PC-9 (cell line): Measurements from ENCODE around the gene PAAF1. TPM values are rescaled to one million over a fixed set of nuclear protein-coding genes. Genes with fewer than 3 reads are reported as not detected.

Experiments used
- BruUV-seq: library from RNA; stranded (reverse); fragments of 400-500 nt; replicated peaks from 2 replicates; lab custom pipeline; 2021; lab: Mats Ljungman, UMichigan
- CTCF ChIA-PET: fragments of 300-600 bp; sonication (Branson Sonifier 250); formaldehyde crosslinking; loops from one replicate; lab custom pipeline; 2022; ENCODE audit warnings: antibody characterized with exemption; lab: Charles Lee
- POLR2A ChIA-PET: fragments of 300-600 bp; sonication (Branson Sonifier 250); formaldehyde crosslinking; loops from one replicate; lab custom pipeline; 2022; ENCODE audit warnings: antibody characterized with exemption; ENCODE audit not compliant: unreplicated experiment; lab: Charles Lee
- DNase-seq, 2 experiments: peaks; one replicate each; pipeline versions ENCODE4 v3.0.0 to v3.0.0-alpha.2; 2015 to 2022; ENCODE audit warnings: mixed read lengths in 1 of 2
- H2AFZ ChIP-seq: fragments of 200-600 bp; sonication (generic); 2 replicates; pipeline ENCODE4 v1.8.1; 2017; ENCODE audit warnings: antibody characterized with exemption
- H3F3A ChIP-seq: fragments of 200-600 bp; sonication (generic); 2 replicates; pipeline ENCODE4 v1.8.1; 2017; ENCODE audit warnings: antibody characterized with exemption, mild to moderate bottlenecking, low read depth; ENCODE audit not compliant: insufficient read depth
- H3K27ac ChIP-seq: fragments of 200-600 bp; sonication (generic); 2 replicates; pipeline ENCODE4 v1.6.1; 2016; ENCODE audit warnings: mixed run types
- H3K27me3 ChIP-seq: fragments of 200-600 bp; sonication (generic); 2 replicates; pipeline ENCODE4 v1.6.1; 2016; ENCODE audit warnings: low read depth, mixed run types; ENCODE audit not compliant: insufficient read depth
- H3K36me3 ChIP-seq: fragments of 200-600 bp; sonication (generic); 2 replicates; pipeline ENCODE4 v1.6.1; 2016; ENCODE audit warnings: low read depth, mixed run types
- H3K4me1 ChIP-seq: fragments of 200-600 bp; sonication (generic); replicated peaks from 2 replicates; pipeline ENCODE4 v1.6.1; 2016; ENCODE audit warnings: mixed run types; ENCODE audit not compliant: insufficient read depth
- H3K4me2 ChIP-seq: fragments of 200-600 bp; sonication (generic); 2 replicates; pipeline ENCODE4 v1.6.1; 2017; ENCODE audit warnings: mixed run types
- H3K4me3 ChIP-seq: fragments of 200-600 bp; sonication (generic); 2 replicates; pipeline ENCODE4 v1.6.1; 2016; ENCODE audit warnings: mixed run types
- H3K79me2 ChIP-seq: fragments of 200-600 bp; sonication (generic); 2 replicates; pipeline ENCODE4 v1.6.1; 2017; ENCODE audit warnings: low read depth, mixed run types
- H3K9me2 ChIP-seq: fragments of 200-600 bp; sonication (generic); 2 replicates; pipeline ENCODE4 v1.8.1; 2017; ENCODE audit warnings: mild to moderate bottlenecking; ENCODE audit not compliant: insufficient read depth
- H3K9me3 ChIP-seq: fragments of 200-600 bp; sonication (generic); 2 replicates; pipeline ENCODE4 v1.8.1; 2016; ENCODE audit warnings: low read depth; ENCODE audit not compliant: insufficient read depth
- H4K20me1 ChIP-seq: fragments of 200-600 bp; sonication (generic); 2 replicates; pipeline ENCODE4 v1.8.1; 2017; ENCODE audit not compliant: insufficient read depth
- CTCF ChIP-seq: fragments of 200-600 bp; sonication (generic); conservative IDR thresholded peaks from 2 replicates; pipeline ENCODE4 v1.6.1; 2017; ENCODE audit warnings: mixed run types, antibody characterized with exemption, mild to moderate bottlenecking, moderate library complexity
- EZH2 ChIP-seq: fragments of 200-600 bp; sonication (generic); IDR thresholded peaks from 2 replicates; pipeline ENCODE4 v1.8.0; 2017; ENCODE audit warnings: antibody characterized with exemption, low read depth
- intact Hi-C: fragments of 100-400 bp; cut with micrococcal nuclease; formaldehyde crosslinking; loops from one replicate; pipeline ENCODE4 v1.10.0; 2022; ENCODE audit not compliant: unreplicated experiment
- total RNA-seq: library from RNA; stranded (reverse); gene quantifications from 2 replicates; pipeline ENCODE4 v1.2.3, GENCODE V29; 2021

PAAF1 gene
- total RNA-seq, 1 experiment from 2014 or later, result 30.0 TPM

DNA sequence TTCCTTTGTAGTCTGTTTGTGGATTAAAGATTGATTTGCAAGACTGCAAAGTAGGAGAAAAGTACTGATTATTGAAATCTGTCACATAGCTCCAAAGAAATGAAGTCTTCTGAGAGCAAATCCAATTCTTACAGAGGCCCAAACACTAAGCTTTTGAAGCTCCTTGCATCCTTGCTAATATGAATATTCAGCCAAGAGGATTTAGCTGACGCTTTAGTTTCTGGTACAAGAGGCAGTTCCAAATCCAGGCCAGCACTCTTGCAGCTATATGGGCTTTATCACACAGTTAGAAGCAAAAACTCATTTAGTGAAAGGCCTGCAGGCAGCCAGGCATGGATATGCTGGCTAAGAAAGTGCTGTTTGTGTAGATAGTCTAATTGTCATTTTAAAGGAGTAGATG is 12.7 kb downstream of the PAAF1 start:
- TF ChIP-seq EZH2, result no peak
- no peak for TF ChIP-seq CTCF
- H3K79me2 ChIP-seq, result no peaks in the 10 kb centered on the region
- H4K20me1 ChIP-seq, result no peaks in the 10 kb centered on the region
- no peak overlapping the region for H2AFZ ChIP-seq
- H3K9me2 ChIP-seq, result no peaks in the 10 kb centered on the region
- peaks cover 10% of the 10 kb centered on the region; the same call in 1 of the 2 replicates for H3F3A ChIP-seq
- intact Hi-C loops, result no loop called here
- no peaks in the 10 kb centered on the region for H3K27me3 ChIP-seq
- H3K4me3 ChIP-seq, result no peak overlapping the region
- CTCF ChIA-PET, result interaction anchor here (0.6 kb wide), 1 partner anchor 531 kb away, joined by 3 read pairs; no protein-coding TSS in a partner anchor
- H3K4me1 ChIP-seq, result peaks cover 17% of the 10 kb centered on the region
- H3K36me3 ChIP-seq, result peaks cover under 1% of the 10 kb centered on the region
- POLR2A ChIA-PET, result no interaction called here
- DNase-seq, result no peak
- H3K9me3 ChIP-seq, result no peaks in the 10 kb centered on the region
- no peak overlapping the region for H3K27ac ChIP-seq
- H3K4me2 ChIP-seq, result no peak overlapping the region
- BruUV-seq, result no TSS peak

DNA sequence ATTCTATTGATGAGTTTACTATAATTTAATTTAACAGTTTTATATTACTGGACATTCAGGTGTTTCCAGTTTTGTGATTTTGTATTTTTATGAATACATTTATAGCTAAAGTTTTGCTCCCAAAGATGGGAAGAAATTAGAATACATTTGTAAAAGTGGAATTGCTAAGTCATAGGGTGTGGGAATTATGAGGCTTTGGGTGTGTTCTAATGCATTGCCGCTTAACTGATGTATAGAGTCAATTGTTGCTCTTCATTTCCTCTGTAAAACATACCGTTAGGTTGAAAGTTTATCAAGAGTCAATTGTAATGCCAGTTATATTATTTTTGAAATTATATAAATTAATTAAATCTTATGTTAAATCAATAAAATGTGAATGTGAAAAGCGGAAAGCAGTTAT is 16.2 kb downstream of the PAAF1 start:
- no TSS peak for BruUV-seq

GRCh38 chr11:73894725-73895335 is 18.0 kb downstream of the PAAF1 start:
- no peak for TF ChIP-seq CTCF
- TF ChIP-seq EZH2, result no peak
- Histone ChIP-seq H3K9me3 (no peaks in the 10 kb centered on the region), H3K9me2 (no peaks in the 10 kb centered on the region), H3F3A (no peaks in the 10 kb centered on the region), H3K4me3 (no peak overlapping the region), H3K36me3 (peaks cover 19% of the 10 kb centered on the region), H3K79me2 (no peaks in the 10 kb centered on the region), H2AFZ (no peak overlapping the region), H3K27me3 (no peaks in the 10 kb centered on the region), H3K4me1 (no peaks in the 10 kb centered on the region), H4K20me1 (no peaks in the 10 kb centered on the region), H3K4me2 (no peak overlapping the region), H3K27ac (no peak overlapping the region)
- CTCF ChIA-PET, result no interaction called here
- intact Hi-C loops, result no loop called here
- POLR2A ChIA-PET, result interaction anchor here (0.6 kb wide), 1 partner anchor 310 kb away, joined by 3 read pairs; no protein-coding TSS in a partner anchor
- no TSS peak for BruUV-seq
- DNase-seq, result no peak

More for the DNA sequence above, 16.2 kb downstream of the PAAF1 start:
- Histone ChIP-seq H3F3A (peaks cover 10% of the 10 kb centered on the region; the same call in 1 of the 2 replicates), H3K27me3 (no peaks in the 10 kb centered on the region), H3K4me2 (no peak overlapping the region), H4K20me1 (no peaks in the 10 kb centered on the region), H3K9me3 (no peaks in the 10 kb centered on the region), H3K9me2 (no peaks in the 10 kb centered on the region), H3K79me2 (no peaks in the 10 kb centered on the region), H2AFZ (no peak overlapping the region), H3K36me3 (peaks cover 9% of the 10 kb centered on the region), H3K4me1 (peaks cover 16% of the 10 kb centered on the region), H3K4me3 (no peak overlapping the region), H3K27ac (no peak overlapping the region)
- POLR2A ChIA-PET, result no interaction called here
- no peak for DNase-seq
- CTCF ChIA-PET, result no interaction called here
- TF ChIP-seq CTCF (no peak), EZH2 (no peak)
- intact Hi-C loops, result no loop called here
